AG09309 (cell line): Measurements from ENCODE around the gene GPR37.

ENCODE experiments used
- DNase-seq: peaks from one replicate; pipeline ENCODE4 v3.0.0-alpha.2; 2010; ENCODE audit warnings: low read depth
- H3K4me3 ChIP-seq: 2 replicates; pipeline ENCODE4 v1.5.1; 2011; ENCODE audit warnings: mild to moderate bottlenecking, low read depth, low read length, moderate library complexity; ENCODE audit not compliant: control insufficient read depth
- CTCF ChIP-seq: IDR thresholded peaks from 2 replicates; pipeline ENCODE4 v1.5.1; 2011; ENCODE audit warnings: mild to moderate bottlenecking, low read depth, low read length, inconsistent platforms; ENCODE audit not compliant: insufficient read depth, control insufficient read depth; ENCODE audit errors: missing control alignments

GPR37 gene

GRCh38 chr7:124775422-124775821, 9.8 kb upstream of the GPR37 start:
- no peak overlapping the region for H3K4me3 ChIP-seq
- DNase-seq, result no peak
- TF ChIP-seq CTCF, result no peak

- H3K4me3 ChIP-seq, result no peak overlapping the region
- DNase-seq, result no peak
- TF ChIP-seq CTCF, result no peak
Measured at GRCh38 chr7:124773938-124774337, 8.3 kb upstream of the GPR37 start.

- DNase-seq, result no peak
- no peak for TF ChIP-seq CTCF
- no peak overlapping the region for H3K4me3 ChIP-seq
Measured at GRCh38 chr7:124773339-124773738, 7.7 kb upstream of the GPR37 start.

- TF ChIP-seq CTCF, result no peak
- H3K4me3 ChIP-seq, result no peak overlapping the region
- DNase-seq, result no peak
Measured at GRCh38 chr7:124769136-124769535, 3.5 kb upstream of the GPR37 start.

- DNase-seq, result no peak
- H3K4me3 ChIP-seq, result no peak overlapping the region
- no peak for TF ChIP-seq CTCF
Measured at GRCh38 chr7:124768525-124768924, 2.9 kb upstream of the GPR37 start.

- TF ChIP-seq CTCF, result no peak
- DNase-seq, result no peak
- H3K4me3 ChIP-seq, result no peak overlapping the region
Measured at GRCh38 chr7:124764847-124765400, 668 bp downstream of the GPR37 start.

- no peak overlapping the region for H3K4me3 ChIP-seq
- no peak for DNase-seq
- TF ChIP-seq CTCF, result no peak
Measured at GRCh38 chr7:124764051-124764846, 1.3 kb downstream of the GPR37 start.
